Measurements from ENCODE around the gene RASAL1.

Gene RASAL1

GRCh38 chr12:113135178-113136127 lies at the start of gene RASAL1:
RASAL1 (minus strand) TSS chr12:113135761; CDS start chr12:113135462, 299 bp downstream.
- peak; percentile 47 for DNase-seq (ENCODE audit: low read depth)

GRCh38 chr12:113184900-113185179 lies 49.3 kb upstream of the RASAL1 start:
- peak; percentile 75 for DNase-seq (ENCODE audit: low read depth)

GRCh38 chr12:113184098-113184899 lies 48.7 kb upstream of the RASAL1 start:
- no peak for DNase-seq (ENCODE audit: low read depth)

- DNase-seq (ENCODE audit: low read depth): no peak
These were observed 47.5 kb upstream of the RASAL1 start for GRCh38 chr12:113183030-113183589.

GRCh38 chr12:113181975-113182374 lies 46.4 kb upstream of the RASAL1 start:
- no peak for DNase-seq (ENCODE audit: low read depth)

- no peak for DNase-seq (ENCODE audit: low read depth)
These were observed 44.8 kb upstream of the RASAL1 start for GRCh38 chr12:113180333-113180732.

GRCh38 chr12:113179023-113179422 lies 43.5 kb upstream of the RASAL1 start:
- DNase-seq (ENCODE audit: low read depth): no peak

- peak; percentile 57 for DNase-seq (ENCODE audit: low read depth)
These were observed 39.2 kb upstream of the RASAL1 start for GRCh38 chr12:113174461-113175384.

- no peak for DNase-seq (ENCODE audit: low read depth)
These were observed 37.6 kb upstream of the RASAL1 start for GRCh38 chr12:113173081-113173698.

GRCh38 chr12:113172185-113172584 lies 36.6 kb upstream of the RASAL1 start:
- no peak for DNase-seq (ENCODE audit: low read depth)

- DNase-seq (ENCODE audit: low read depth): no peak
These were observed 36.0 kb upstream of the RASAL1 start for GRCh38 chr12:113171543-113171942.

GRCh38 chr12:113170926-113171325 lies 35.4 kb upstream of the RASAL1 start:
- no peak for DNase-seq (ENCODE audit: low read depth)

- DNase-seq (ENCODE audit: low read depth): no peak
These were observed 34.9 kb upstream of the RASAL1 start for GRCh38 chr12:113170457-113170856.

- DNase-seq (ENCODE audit: low read depth): no peak
These were observed 34.1 kb upstream of the RASAL1 start for GRCh38 chr12:113169697-113170096.

GRCh38 chr12:113167868-113168267 lies 32.3 kb upstream of the RASAL1 start:
- no peak for DNase-seq (ENCODE audit: low read depth)

- DNase-seq (ENCODE audit: low read depth): no peak
These were observed 30.2 kb upstream of the RASAL1 start for GRCh38 chr12:113165521-113166450.

- DNase-seq (ENCODE audit: low read depth): no peak
These were observed 28.5 kb upstream of the RASAL1 start for GRCh38 chr12:113164014-113164413.

GRCh38 chr12:113163030-113163360 lies 27.4 kb upstream of the RASAL1 start:
- DNase-seq (ENCODE audit: low read depth): no peak

GRCh38 chr12:113162102-113163029 lies 26.8 kb upstream of the RASAL1 start:
- no peak for DNase-seq (ENCODE audit: low read depth)
